ENCODE results near the gene PHF5A.

PHF5A gene, protein sequence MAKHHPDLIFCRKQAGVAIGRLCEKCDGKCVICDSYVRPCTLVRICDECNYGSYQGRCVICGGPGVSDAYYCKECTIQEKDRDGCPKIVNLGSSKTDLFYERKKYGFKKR

DNA sequence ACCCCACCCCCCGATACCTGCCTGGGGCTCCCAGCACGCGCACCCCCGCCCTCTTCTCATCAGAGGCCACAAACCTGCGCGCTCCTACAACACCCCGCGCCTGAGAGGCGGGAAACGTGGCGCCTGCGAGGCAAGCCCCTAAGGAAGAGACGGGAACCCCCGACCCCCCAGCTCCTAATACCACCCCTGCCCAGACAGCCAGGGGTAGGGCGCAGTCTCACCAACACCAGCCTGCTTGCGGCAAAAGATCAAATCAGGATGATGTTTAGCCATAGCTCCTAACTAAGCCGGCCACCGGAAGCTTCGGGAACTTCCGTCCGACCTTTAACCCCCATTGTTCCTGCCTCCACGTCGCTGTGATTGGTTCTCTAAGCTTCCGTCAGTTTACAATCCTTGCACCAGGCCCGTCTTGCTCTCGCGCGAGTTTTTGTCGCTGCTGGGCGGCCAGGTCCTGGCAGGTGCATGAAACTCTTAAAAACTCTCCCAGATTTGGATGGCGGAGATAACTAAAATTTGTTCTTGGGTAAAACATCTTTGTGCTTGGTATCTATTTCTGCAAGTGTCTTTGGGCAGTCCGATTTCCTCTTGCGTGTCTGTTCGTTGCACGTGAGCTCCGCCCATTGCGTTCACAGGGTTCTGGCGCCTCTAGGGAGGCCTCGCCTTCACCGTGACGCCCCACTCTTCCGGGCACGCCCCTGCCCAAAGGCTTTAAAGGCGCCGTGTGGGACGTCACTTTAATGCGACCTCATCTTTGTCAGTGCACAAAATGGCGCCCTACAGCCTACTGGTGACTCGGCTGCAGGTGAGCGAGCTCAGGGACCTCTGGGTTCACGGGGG is at the start of gene PHF5A, which contains the start of gene ACO2:
TSS of gene PHF5A (minus strand) at position 312 of the 837 bp plus-strand sequence. CDS start at position 273, 39 bp downstream.
TSS of gene ACO2 (plus strand) at position 737 of the 837 bp plus-strand sequence. CDS start at position 767, 30 bp downstream.
- DNase-seq (ENCODE audit: low spot score), result peak; percentile 99

DNA sequence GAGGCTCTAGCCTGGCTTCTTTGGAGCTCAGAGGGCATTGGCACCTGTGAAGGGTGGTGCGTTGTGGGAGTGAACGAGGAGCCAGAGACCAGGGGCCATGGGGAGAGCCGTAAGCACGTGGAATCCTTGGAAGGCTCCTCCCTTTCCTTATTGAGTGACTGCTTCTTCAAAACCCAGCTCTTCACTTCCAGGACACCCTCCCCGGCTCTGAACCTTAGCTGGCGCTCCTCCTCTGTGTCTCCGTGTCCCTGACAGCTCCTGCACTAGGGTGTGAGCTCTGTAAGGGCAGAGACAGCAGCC is 49.5 kb upstream of the PHF5A start:
- DNase-seq (ENCODE audit: low spot score), result no peak

GRCh38 chr22:41517172-41518047 is 48.9 kb upstream of the PHF5A start:
- DNase-seq (ENCODE audit: low spot score), result peak; percentile 81

- DNase-seq (ENCODE audit: low spot score), result no peak
Observed at GRCh38 chr22:41516462-41516861, 48.0 kb upstream of the PHF5A start.

- DNase-seq (ENCODE audit: low spot score), result no peak
Observed at GRCh38 chr22:41513391-41513790, 44.9 kb upstream of the PHF5A start.

DNA sequence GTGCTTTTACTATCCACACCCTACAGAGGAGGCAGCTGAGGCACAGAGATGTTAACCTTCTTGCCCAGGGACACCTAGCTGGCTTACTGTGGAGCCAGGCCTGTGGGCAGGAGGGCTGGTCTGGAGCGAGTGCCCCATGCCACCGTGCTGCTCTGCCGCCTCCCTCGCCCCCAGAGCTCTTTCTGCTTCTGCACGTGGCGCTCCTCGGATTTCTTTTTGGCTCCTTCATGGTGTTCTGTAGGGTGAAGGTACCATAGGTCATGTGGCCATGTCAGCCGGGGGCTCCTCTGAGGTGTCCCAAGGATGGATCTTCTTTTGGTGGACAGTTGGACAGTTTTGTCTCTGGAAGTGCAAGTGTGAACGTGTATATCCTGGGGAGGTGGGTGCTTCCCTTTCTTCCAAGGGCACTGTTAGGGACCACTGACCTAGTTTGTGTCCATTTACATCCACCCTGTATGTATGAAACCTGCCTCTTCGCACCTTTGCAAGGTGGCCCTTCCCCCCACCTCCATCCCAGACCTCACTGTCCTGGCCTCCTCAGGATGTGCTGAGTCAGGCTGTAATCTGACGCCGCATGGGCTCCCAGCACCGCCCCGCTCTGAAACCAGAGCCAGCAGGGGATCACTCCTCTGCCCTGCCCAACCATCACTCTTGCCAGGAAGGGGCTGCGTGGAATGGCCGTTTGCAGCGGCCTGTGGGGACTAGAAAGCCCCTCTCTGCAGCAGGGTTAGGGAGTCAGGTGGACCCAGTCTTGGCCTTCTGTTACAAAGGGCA is 44.1 kb upstream of the PHF5A start:
- no peak for DNase-seq (ENCODE audit: low spot score)

DNA sequence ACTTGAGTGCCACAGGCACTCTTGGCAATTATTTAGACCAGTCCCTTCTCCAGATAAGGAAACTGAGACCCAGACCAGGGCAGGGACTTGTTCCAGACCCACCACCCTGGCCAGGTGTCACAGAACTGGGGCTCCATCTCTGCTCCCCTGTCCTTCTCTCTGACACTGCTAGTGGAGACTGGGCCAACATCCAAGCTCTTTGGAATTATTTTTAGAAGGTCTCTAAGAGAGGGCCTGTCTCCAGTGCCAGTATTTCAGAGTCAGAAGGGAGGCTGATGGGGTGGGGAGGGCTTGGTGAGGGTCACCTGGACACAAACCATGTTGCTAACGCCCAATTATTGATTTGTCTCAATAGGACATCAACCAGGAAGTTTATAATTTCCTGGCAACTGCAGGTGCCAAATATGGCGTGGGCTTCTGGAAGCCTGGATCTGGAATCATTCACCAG is 43.1 kb upstream of the PHF5A start:
- no peak for DNase-seq (ENCODE audit: low spot score)

- no peak for DNase-seq (ENCODE audit: low spot score)
Observed at GRCh38 chr22:41508770-41509170, 40.3 kb upstream of the PHF5A start.

DNA sequence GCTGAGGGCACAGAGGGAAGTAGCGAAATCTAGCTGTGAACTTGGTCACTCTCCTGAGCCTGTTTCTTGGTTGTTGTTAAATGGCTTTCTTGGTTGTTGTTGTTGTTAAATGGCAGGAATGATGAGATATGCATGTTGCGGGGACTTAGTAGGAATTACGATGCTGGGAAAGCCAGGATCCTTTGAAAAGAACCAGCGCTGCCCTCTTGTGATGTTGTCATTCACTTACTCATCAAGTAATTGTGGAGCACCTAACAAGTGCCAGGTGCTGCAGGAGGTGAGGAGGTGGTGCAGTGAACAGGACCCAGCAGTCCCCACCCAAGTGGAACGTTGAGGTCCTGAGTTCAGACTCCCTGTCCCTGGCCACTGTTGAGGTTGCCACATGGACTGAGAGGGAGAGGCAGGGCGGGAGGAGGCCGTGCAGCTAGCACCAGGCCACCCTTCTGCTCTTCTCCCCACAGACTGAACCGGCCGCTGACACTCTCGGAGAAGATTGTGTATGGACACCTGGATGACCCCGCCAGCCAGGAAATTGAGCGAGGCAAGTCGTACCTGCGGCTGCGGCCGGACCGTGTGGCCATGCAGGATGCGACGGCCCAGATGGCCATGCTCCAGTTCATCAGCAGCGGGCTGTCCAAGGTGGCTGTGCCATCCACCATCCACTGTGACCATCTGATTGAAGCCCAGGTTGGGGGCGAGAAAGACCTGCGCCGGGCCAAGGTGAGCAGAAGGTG is 39.0 kb upstream of the PHF5A start:
- no peak for DNase-seq (ENCODE audit: low spot score)

- DNase-seq (ENCODE audit: low spot score), result no peak
Observed at GRCh38 chr22:41505511-41506220, 37.2 kb upstream of the PHF5A start.

DNA sequence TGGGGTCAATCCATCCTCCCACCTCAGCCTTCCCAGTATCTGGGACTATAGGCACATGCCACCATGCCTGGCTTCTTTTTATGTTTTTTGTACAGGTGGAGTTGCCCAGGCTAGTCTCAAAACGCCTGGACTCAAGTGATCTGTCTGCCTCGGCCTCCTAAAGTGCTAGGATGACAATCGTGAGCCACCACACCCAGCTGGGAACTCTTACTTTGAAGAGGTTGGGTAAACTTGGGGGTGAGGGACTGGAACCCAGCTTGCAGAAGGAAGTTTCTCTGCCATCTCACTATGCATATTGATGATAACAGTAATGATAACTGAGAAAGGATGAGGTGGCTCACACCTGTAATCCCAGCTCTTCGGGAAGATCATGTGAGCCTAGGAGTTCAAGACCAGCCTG is 36.3 kb upstream of the PHF5A start:
- DNase-seq (ENCODE audit: low spot score), result no peak

DNA sequence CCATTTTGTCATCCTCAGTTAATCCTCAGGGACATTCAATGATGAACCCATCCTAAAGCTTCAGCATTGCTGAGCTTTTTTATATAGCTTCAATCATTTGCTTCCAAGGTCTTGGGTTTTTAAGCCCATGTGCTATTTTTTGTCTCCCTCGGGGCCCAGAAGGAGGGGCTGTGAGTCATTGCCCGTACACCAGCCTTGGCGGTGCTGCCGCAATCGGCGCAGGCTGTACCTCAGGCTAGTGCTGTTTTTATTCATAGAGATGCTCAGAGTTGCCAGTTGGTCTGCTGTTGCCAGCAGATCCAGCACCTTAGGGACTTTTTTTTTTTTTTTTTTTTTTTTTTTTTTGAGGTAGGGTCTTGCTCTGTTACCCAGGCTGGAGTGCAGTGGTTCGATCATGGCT is 35.9 kb upstream of the PHF5A start:
- DNase-seq (ENCODE audit: low spot score), result no peak

- DNase-seq (ENCODE audit: low spot score), result no peak
Observed at GRCh38 chr22:41501209-41501608, 32.7 kb upstream of the PHF5A start.

DNA sequence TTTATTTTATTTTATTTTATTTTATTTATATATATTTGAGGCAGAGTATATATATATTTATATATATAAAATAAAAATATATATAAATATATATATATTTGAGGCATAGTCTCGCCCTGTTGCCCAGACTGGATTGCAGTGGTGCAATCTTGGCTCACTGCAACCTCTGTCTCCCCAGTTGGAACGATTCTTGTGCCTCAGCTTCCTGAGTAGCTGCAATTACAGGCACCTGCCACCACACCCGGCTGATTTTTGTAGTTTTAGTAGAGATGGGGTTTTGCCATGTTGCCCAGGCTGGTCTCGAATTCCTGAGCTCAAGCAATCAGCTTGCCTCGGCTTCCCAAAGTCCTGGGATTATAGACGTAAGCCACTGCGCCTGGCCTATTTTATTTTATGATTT is 31.8 kb upstream of the PHF5A start:
- DNase-seq (ENCODE audit: low spot score), result no peak

DNA sequence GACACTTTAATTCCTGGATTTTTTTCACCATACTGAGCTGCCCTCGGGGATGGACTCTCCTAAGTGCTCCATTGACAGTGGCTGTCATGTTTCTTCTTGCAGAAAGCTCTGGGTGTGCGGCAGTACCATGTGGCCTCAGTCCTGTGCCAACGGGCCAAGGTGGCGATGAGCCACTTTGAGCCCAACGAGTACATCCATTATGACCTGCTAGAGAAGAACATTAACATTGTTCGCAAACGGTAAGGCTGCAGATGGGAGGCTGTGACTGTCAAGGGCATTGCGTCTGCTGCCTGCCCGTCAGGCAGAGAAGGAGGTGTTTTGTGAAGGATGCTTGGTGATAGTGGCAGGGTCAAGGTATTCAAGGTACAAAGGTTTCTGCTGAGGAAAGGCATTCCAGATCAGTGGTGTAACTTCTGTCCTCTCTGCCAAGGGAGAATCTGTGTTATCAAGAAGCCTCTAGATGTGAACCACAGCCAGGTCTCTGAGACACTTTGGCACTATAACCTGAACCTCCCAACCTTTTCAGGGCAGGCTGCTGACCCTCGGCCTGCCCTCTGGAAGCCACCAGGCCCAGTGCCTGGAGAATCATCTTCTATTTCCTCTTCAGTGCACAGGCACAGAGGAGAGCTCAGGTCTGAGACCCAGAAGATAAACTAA is 31.3 kb upstream of the PHF5A start:
- no peak for DNase-seq (ENCODE audit: low spot score)

DNA sequence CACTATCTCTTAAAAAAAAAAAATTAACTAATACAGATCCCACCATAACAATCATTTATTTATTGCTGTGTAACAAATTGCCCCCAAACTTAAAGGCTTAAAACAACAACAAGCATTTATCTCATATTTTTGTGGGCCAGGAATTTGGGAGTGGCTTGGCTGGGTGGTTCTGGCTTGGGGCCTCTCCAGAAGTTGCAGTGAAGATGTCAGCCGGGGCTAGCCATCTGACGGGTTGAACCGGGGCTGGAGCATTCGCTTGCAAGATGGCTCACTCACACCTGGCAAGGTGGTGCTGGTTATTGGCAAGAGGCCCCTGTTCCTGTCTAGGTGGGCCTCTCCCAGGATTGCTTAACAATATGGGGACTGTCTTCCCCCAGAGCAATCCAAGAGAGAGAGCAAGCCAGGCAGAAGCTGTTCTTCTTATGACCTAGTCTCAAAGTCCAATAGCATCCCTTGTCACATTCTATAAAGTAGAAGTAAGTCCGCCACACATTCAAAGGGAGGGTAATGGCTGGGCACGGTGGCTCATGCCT is 29.9 kb upstream of the PHF5A start:
- DNase-seq (ENCODE audit: low spot score), result no peak

DNA sequence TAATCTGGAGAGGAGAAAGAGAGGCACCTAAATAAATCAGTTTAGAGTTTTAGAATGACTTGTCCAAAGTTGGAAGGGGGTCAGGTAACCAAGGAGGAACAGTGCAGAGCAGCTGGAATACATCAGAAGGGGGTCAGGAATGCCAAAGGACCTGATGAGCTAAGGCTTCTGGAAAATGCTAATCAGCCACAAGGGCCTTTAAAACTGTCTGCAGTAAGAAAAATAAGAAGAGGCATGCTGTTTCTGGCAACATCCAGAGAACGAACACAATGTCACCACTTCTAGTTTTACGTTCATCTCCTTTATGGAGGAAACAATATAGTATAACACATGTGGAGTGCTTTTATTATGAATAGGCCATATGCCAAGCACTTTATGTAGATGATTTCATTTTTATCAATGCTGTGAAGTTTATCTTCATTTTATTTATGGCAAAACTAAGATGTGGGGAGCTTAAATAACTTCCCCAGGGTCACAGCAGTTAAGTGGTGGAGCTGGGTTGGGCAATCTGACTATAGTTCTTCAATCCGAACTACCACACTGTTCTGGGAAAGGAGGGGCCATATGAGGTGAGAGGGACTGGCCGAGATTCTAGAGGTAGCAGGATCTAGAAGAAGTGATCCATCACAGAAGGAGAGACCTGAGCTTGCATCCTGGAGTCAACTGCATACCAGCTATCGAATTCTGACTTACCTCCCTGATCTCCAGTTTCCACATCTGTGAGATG is 23.0 kb upstream of the PHF5A start:
- DNase-seq (ENCODE audit: low spot score), result no peak

- DNase-seq (ENCODE audit: low spot score), result no peak
Observed at GRCh38 chr22:41488596-41489385, 20.3 kb upstream of the PHF5A start.
